Globus pallidus (tissue), 1 donor: Measurements from ENCODE around the gene TMCC3.

Experiments
- DNase-seq: peaks from one replicate; pipeline ENCODE4 v3.0.0-alpha.2; 2015; ENCODE audit warnings: low spot score

TMCC3 gene

DNA sequence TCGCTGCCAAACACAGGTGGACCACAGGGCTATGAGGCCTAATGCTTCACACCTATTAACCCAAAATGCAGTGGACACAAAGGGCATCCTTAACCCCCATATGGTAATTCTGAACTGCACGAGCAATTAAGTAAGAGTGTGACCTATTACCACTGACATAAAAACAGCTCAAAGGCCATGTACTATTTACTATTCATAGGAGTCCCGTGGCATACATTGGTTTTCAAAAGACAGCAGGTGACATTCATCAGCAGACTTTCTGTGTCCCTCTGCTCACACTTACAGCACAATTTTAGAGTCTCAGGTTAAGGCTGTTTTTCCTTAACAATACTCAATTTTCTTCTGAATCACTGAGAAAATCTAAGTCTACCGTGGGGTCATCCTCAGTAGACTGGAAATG lies 23.1 kb upstream of the TMCC3 start:
- DNase-seq = no peak

DNA sequence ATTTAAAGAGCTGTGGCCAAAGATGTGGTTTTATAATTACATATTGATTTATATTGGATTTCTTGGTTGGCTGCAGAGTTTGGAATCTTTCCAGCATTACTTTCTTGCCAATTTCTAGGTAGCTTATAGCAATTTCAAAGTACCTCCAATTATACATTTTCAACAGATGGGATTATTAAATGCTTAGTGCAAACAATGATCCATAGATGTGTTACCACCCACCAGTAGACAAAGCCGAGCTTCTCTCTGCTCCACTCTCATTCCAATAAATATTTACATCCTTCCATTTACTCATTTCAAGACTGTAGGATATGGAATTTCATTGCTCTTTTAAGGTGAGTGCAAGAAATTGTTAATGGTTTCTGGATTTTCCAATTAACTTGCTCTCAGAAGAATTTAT lies 21.6 kb upstream of the TMCC3 start:
- no peak for DNase-seq

DNA sequence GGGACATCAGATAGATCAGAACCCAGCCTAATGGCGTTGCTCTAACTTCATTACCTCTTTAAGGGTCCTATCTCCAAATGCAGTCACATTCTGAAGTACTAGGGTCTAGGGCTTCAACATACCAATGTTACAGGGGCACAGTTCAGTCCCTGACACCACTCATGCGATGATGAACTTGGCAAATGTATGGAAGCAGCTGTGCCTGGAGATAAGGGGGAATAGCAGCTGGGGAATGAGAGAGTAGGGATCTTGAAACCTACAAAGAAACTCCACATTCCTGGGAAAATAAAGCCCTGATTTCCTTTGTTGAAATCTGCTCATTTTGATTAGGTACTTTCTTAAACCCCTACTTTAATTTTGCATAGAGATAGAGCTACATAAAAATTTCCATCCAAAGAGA lies 20.5 kb upstream of the TMCC3 start:
- DNase-seq = no peak

DNA sequence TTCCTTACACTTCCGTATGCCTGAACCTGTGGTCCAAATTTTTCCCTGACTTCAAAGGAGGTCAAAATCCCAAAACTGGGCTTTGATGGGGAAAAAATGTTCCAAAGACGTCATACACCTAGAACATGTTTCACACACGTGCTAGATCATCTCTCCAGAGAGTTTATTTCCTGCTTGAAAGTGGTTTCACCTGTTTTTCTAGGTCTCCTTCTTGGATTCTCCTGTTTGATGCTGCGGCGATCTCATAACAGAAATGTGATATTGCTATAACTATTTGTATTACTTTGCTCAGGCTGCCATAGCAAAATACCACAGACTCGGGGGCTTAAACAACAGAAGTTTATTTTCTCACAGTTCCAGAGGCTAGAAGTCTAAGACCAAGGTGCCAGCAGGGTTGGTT lies 19.7 kb upstream of the TMCC3 start:
- DNase-seq = no peak

DNA sequence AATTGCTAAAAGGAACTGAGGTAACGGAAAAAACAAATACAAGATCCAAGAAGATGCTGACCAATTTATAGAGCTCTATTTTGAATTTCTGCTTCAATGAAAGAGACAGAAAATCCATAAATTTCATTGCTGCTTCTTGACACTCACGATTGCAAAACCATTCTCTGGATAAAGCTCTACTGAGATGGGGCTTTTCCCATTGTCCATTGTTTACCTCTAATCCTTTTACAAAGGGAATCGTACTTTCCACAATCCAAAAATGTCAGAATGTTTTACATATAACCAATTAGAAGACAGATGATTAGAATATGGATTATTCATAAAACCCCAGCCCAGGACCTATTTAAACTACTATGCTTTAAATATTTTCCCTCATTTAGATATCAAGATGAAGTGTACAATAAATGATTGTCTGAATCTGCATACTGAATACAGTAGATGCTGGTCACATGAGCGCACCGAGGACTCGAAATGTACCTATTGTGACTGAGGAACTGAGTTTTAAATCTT lies 16.7 kb upstream of the TMCC3 start:
- DNase-seq = peak; percentile 68

DNA sequence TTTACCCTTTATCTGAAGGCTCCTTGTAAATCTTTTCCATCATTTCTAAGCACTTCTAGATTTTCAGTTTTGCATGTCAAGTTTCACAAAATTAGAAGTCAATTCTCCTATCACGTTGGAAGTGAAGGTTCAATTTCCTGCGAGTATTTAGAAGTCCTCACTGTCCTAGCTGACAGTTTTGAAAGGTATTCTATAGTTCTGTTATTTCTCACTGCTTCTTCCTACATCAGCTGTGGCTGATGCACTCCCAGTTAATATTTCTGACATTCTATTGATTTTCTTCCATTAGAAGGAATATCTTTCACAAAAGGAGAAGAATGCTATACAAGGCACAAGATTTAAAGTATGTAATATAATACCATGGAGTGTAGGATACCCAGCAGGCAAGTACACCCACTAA lies 15.8 kb upstream of the TMCC3 start:
- DNase-seq = no peak

DNA sequence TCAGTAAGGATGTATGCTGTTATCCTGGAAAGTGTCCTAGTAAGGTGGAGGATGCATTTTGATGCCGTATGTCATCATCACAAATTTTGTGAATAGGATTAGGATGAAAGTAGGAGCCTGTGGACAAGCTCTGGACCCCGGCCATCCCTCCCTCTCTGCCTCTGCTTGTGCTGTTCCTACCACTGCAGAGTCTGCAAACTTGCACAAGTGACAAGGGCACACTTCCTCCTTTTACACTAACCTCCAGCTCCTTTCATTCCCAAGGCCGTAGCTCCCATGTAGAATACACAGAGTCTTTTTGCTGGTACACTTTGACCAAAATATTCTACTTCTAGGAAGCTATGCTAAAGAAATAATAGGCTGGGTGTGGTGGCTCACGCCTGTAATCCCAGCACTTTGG lies 13.3 kb upstream of the TMCC3 start:
- peak; percentile 28 for DNase-seq

DNA sequence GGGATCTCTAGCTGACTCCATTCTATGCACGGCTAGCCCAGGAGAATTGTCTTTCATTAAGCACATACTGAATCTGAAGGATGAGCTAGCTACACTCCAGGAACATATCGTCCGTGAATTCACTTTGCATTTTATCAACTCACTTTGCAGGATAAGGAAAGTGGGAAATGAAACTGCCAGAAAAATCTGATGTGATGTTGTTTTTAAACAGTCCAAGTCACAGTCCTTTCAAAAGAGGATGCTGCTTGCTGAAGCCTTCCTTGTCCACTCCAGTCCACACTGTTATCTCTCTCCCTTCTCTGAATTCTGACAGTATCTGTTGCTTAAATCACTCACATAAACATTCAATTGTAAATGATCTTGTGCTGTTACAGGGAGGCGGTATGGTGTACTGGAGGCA lies 12.7 kb upstream of the TMCC3 start:
- peak; percentile 54 for DNase-seq

DNA sequence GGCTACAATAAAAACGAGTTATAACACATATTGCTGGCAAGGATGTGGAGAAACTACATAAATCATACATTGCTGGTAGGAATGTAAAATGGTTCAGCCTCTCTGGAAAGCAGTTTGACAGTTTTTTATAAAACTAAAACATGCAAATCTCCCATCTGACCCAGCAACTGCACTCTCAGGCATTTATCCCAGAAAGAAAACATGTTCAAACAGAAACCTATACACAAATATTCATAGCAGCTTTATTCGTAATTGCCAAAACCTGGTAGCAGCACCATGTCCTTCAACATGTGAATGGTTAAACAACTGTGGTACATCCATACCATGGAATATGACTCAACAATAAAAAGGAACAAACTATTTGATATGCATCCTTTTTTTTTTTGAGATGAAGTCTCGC lies 10.1 kb upstream of the TMCC3 start:
- no peak for DNase-seq

DNA sequence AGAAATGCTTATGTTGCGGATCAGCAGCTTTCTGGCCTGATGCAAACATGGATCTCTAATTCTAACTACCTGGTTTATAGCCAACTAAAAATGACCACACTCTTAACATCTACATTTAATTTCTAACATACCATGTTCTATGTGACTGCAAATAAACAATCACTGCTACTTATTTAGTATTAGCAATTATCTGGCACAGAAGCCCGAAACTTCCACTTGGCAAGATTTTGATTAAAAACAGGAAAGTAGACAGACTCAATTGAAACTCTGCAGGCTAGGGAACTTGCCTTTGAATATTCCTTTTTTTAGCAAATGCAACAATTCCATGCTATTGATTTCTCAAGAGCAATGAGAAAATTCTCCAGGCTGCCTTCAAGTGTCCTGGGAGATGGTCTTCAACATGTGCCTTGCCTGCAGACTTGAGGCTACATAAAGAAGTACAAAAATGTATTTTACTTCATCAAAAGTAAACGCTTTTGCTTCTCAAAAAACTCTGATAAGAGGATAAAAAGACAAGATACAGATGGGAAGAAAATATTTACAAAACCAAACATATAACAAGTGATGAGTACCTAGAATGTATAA lies 9.1 kb upstream of the TMCC3 start:
- DNase-seq = no peak

DNA sequence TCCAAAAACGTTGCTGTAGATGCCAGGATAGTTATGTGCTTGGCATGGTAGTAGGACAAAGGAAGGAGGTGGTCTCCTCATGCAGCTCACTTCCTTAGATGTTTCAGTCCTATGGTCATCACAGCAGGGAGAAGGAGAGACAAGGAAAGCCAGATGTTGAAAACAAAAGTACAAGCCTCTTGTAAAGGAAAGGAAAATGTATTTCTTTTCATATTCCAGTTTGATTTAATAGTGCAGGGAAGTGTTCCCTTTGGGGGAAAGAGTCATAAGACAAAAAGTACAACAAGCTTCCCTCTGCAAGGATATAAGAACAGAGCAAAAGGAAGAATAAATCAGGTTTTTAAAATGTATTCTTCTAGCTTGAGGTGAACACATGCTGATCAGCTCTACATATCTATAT lies 8.6 kb upstream of the TMCC3 start:
- no peak for DNase-seq

DNA sequence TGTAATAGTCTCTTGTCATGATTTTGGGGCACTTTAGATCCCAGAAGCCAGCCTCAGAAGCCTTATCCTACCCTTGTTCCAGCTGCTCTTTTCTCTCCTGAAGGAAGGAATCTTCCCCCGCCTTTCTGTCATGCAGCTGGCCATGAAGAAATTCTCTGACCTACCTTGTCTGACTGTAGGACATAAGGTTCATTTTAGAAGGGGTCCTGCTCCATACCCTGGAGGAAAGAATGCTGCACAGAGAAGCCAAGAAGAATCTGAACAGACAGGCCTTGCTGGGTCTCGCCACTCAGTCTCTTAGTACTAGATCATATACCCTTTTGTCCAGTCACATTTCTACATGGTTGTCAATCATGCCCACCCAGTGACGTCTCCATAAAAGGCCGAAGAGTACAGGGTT lies 6.2 kb upstream of the TMCC3 start:
- no peak for DNase-seq

DNA sequence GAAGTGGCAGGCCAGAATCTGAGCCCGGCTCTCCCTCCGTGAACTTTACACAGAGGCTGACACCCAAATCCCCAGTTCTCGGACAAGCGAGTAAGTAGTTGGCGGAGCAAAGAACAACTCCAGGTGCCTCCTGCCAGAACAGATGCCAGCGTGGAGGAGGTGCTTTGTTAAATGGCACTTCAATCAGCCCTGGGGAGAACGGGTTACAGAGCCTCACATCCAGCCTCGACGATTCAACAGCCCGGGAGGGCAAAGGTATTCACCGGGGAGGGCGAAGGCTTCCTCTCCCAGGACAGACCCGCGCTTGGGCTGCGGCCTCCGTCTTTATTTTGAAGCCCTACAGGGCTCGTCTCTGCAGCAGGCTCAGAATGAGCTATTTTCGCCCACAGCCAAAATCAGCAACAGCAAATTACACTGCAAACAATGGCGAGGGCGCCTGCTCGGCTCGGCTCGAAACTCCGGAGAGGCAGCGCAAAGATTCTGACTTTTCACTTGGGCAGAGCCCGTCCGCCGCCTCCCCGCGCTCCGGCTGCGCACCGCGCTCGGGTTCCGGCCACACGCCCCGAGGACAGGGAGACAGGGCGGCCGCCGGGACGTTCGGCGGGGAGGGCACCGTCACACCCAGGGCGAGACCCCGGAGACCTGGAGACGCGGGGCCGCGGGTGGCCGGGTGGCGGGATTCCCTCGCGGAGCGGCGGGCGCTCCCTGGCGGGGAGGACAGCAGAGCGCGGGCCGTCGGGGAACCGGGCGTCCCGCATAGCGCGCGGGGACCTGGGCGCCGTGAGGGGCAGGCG lies 811 bp downstream of the TMCC3 start:
- DNase-seq = peak; percentile 65

DNA sequence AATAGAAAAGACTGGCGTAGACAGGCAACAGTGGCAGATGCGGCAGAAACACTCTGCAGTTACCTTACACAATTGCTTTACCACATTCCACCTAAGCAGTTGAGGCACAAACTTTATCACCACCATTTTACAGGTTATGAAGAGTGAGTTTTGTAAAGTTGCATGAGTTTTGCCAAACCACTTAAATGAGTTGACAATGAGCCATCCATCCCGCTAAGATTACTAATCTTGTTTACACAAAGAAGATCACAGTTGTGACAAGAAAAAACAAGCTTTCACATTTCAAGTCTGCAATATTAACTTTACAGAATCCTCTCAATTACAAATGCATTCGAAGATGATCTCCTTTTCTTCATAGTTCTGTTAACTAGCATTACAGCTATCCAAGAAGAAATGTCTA lies 1.8 kb downstream of the TMCC3 start:
- DNase-seq = no peak

DNA sequence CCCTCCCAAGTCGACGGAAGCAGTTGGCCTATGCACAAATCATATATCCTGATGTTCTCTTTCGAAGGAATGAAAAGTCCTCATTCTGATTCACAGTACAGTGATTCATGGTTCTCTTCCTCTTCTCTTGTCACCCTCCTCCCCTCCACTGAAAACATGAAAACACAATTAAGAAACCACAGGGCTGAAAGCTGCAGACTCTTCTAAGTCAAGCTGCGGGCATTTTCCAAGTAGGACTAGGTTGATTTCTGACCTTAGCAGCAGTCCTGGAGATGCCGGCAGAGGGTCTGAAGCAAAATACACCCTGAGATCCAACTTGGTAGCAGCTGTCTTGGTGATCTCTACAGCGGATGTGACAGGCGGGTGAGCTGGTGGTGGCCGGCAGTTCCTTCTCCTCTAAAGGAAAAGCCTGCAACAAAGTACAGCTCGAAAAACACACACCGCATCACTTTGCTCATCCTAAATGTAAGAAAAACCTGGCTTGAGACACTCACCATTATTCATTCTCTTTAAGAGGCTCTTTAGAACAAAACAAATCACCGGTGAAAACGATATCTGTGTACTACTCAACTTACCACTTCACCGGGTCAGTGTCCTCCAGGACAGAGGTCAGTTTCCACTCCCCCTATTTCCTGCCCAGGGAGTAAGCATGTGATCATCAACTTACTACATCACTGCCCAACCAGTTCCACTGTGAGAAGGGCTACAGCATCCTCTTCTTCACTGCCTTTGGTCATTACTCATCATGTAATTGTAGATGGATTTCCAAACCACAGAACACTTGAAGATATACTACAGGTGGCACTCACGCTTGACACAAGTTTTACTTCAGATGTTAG lies 6.0 kb downstream of the TMCC3 start:
- DNase-seq = peak; percentile 60

DNA sequence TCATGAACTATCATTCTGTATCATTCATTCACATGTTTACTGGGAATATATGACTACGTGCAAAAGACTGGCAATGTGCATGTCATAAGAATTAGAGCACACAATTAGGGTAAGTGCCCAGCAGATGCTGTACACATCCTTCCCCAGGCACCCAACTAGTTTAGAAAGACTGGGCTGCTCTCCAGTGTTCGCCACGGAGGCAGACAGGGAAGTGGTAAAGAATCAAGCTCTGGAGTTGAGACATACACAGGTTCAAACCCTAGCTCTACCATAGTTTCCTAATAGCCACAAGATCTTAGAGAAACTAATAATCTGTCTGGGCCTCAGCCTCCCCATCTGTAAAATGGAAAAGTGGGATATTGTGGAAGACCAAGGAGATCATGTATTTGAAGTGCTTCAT lies 6.8 kb downstream of the TMCC3 start:
- DNase-seq = no peak

DNA sequence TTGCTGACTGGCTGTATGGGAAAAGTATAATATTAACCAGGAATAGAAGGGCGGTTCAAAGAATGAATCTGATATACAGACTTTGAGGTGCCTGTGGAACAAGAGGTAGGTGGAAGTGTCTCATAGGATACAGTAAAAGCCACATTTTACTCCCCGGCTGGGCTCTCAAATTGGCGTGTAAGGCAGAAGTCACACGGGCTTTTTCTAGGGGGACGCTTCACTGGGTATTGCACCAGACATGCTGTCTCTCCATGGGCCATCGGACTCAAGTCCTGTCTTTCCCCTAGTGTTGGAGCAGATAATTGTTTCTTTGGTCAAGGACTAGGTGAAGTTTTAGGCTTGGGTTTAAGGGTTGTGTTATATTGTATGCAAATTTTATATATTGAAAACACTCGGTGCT lies 9.1 kb downstream of the TMCC3 start:
- no peak for DNase-seq

DNA sequence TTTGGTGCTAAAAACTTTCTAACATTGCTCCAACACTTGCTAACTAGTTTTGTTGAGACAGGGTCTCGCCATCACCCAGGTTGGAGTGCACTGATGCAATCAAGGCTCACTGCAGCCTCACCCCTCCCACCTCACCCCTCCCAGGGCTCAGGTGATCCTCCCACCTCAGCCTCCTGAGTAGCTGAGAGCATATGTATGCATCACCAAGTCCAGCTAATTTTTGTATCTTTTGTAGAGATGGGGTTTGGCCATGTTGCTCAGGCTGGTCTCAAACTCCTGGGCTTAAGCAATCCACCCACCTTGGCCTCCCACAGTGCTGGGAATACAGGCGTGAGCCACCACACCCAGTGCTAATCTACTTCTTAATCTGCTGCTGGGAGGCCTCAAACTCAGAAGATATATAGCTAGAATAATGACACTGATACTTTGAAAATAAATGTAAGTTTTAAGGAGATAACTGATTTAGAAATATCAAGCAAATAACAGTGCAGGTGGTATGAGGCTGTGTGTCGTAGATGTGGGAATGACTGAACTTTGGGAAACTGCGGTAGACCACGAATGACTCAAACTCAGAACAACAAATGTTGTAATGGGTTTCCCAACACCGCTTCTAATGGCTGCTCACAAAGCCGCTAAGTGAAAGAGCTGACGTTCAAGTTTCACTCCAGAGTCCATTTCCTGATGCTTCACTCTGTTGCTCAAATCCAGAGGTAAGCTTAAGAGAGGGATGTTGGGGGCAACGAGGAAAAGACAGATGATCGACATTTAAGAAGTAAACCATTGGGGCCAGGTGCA lies 10.0 kb downstream of the TMCC3 start:
- no peak for DNase-seq

DNA sequence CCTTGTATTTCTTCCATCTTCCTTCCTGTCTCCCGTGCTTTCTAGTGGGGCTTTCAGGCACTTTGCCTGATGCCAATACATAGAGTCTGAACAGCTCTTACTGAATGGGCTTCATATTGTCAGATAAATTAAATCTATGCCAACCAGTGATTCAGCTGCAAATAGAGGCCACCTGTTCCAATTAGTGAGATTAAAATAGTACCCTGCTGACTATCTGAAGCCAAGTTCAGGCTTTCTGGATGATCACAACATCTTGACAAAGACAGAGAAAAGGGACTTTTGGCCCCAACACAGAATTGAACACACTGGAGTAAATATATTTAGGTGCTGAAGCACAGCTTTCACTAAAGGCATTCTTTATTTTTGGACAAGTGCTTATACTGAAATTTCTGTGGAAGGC lies 11.8 kb downstream of the TMCC3 start:
- DNase-seq = no peak

DNA sequence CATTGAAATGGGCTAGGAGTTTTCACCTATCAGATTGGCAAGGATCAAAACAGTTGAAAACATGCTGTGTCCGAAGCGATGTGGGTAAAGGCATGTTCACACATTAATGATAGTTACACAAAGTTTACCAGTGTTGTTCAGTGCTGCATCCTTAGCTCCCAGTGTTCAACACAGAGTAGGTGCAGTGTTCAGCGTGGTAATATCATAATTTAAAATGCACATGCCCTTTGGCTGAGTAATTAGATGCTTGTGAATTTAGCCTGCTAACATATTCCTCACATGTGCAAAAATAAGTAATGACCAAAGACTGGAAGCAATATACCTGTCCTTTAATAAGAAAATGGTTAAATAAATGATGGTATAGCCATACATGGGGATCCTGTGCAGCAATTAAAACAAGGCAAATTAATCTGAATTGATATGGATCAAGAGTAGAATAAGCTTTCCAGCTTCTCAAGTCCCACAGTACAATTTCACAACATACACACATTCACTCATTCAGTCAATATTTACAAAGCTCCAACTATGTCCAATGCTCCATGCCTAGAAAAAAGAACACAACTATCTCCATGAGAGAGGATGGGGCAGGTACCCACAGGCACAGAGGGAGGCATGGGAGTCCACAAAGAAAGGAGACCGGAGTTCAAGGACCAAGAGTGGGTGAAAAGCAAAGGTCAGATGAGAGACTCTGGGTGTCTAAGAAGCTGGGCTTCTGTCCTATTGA lies 12.8 kb downstream of the TMCC3 start:
- DNase-seq = no peak

DNA sequence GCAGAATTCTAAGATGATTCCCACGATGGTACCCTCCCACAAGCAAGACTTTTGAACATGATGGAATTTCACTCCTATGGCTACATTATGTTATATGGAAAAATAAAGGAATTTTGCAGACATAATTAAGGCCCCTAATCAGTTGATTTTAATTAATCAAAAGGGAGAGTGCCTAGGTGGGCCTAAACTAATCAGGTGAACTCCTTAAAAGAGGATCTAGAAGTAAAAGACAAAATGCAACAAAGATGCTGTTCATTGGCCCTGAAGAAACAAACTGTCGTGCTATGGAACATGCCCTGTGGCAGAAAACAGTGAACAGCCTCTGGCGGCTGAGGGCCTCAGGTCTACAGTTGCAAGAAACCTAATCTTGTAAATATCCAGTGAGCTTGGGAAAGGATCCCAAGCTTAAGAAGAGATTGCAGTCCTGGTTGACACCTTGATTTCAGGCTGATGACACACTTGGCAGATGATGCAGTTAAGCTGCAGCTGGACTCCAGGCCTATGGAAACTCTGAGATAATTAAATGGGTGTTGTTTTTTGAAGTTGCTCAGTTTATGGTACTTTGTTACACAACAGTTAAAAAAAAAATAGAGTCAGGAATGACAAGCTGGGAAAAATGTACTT lies 13.8 kb downstream of the TMCC3 start:
- DNase-seq = no peak
